ENCODE measurements around the gene ZNF789. TPM values are rescaled to one million over a fixed set of nuclear protein-coding genes. Genes with fewer than 3 reads are reported as not detected.
"Not testable (repeated sequence)": the region's sequence is repeated elsewhere in the genome, so short reads cannot be mapped to it uniquely, and the experiment has no call there.

ZNF789 gene
- total and polyA plus RNA-seq, 12 donors: 1.5 to 22.8 (median 7.3) TPM

DNA sequence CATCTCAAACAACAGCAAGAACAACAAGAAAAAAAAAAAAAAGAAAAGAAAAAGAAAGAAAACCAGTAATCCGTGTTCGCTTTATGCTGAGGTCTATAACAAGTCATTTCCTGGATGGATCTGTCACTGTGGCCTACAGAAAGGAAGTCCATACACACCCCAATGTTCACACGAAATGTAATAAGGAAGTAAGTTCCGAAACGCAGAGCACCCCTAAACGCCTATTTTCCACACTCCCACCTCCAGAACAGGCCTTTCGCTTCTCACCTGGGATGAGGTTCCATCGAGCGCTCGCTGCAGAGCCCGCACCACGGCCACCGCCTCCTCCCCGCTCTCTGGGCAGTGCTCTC is 26.7 kb downstream of the ZNF789 start:
- H3K27me3 ChIP-seq: no peaks in the 10 kb centered on the region
- peaks cover 21 to 24% of the 10 kb centered on the region in 2 donors for H3K4me1 ChIP-seq (replicated peaks in 1 of 2)
- H3K9me3 ChIP-seq (replicated peaks in 1 of 3): peaks cover 0 to 3% (median 0%) of the 10 kb centered on the region in 3 donors
- no peak for DNase-seq
- peak overlapping the region; percentile 86 to 96 (median 92) for H3K27ac ChIP-seq
- H3K4me3 ChIP-seq: peak overlapping the region; percentile 43 to 91 (median 70)
- 0 to 4% (median 0%) methylated on average over 6 to 14 of the region's 14 CpGs for WGBS, 4 donors
- TF ChIP-seq, protein P1, sequence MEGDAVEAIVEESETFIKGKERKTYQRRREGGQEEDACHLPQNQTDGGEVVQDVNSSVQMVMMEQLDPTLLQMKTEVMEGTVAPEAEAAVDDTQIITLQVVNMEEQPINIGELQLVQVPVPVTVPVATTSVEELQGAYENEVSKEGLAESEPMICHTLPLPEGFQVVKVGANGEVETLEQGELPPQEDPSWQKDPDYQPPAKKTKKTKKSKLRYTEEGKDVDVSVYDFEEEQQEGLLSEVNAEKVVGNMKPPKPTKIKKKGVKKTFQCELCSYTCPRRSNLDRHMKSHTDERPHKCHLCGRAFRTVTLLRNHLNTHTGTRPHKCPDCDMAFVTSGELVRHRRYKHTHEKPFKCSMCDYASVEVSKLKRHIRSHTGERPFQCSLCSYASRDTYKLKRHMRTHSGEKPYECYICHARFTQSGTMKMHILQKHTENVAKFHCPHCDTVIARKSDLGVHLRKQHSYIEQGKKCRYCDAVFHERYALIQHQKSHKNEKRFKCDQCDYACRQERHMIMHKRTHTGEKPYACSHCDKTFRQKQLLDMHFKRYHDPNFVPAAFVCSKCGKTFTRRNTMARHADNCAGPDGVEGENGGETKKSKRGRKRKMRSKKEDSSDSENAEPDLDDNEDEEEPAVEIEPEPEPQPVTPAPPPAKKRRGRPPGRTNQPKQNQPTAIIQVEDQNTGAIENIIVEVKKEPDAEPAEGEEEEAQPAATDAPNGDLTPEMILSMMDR (IDR thresholded peaks at IDR 0.05): no peak
- TF ChIP-seq POLR2A (IDR thresholded peaks at IDR 0.05): no peak
- intact Hi-C loops (cut with DNase I): loop anchor here in 1 of 2 donors (5.0 kb wide), 1 partner anchor 53 kb away; the partner anchor contains the start of gene FAM200A
- peaks cover 0 to 14% of the 10 kb centered on the region in 2 donors for H3K36me3 ChIP-seq (replicated peaks in 1 of 2)

DNA sequence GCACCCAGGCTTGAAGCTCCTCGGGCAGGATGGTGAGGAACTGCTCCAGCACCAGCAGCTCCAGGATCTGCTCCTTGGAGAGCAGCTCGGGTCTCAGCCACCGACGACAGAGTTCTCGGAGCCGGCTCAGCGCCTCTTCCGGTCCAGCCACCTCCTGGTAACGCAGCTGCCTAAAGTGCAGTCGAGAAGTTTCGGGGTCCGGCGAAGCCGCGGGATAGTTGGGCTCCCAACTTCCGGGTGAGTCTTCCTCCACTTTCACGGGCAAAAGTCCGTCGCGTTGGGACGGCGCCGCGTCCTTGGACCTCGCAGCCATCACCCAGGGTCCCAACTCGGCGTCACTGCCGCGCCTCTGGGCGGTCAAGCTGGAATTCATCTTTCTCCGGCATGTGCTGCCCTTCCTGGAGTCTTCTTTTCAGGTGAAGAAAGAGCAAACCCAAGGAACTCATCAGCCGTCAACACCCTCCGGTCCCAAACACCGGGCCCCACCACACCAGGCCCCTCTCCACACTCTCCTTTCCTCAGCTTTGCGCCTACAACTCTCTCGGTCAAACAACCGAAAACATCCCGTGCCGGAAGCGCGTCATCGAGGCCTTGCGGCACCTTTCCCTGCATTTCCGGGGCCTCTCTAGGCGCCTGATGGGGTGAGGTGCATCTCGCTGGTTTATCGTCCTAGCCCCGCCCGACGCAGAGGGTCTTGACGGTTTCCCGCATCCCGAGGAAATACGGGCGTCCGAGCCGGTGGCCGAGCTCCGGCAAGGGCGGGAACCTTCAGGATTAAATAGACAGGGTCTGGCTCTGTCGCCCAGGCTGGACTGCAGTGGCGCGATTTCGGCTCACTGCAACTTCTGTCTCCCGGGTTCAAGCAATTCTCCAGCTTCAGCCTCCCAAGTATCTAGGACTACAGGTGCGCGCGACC is 27.3 kb downstream of the ZNF789 start, which contains the start of gene ZNF394:
TSS of gene ZNF394 (minus strand) at position 561 of the 916 bp plus-strand sequence. CDS start at position 373, 188 bp downstream.
- Histone ChIP-seq H3K36me3 (replicated peaks in 1 of 2) (peaks cover 0 to 13% of the 10 kb centered on the region in 2 donors), H3K27me3 (no peaks in the 10 kb centered on the region), H3K4me3 (peak within 1 kb of the TSS; percentile 43 to 91 (median 70)), H3K4me1 (replicated peaks in 1 of 2) (peaks cover 21 to 24% of the 10 kb centered on the region in 2 donors), H3K27ac (peak within 1 kb of the TSS; percentile 86 to 96 (median 92)), H3K9me3 (replicated peaks in 1 of 3) (no peaks in the 10 kb centered on the region)
- TF ChIP-seq POLR2A (IDR thresholded peaks at IDR 0.05): peak; percentile 8 to 83
- TF ChIP-seq, protein P1 (IDR thresholded peaks at IDR 0.05): no peak
- intact Hi-C loops (cut with DNase I): loop anchor here in 1 of 2 donors (5.0 kb wide), 1 partner anchor 52 kb away; the partner anchor contains the start of gene FAM200A
- WGBS, 4 donors: 0% methylated on average over 16 to 68 of the region's 68 CpGs
- DNase-seq: peak; percentile 89 to 96 (median 92)

DNA sequence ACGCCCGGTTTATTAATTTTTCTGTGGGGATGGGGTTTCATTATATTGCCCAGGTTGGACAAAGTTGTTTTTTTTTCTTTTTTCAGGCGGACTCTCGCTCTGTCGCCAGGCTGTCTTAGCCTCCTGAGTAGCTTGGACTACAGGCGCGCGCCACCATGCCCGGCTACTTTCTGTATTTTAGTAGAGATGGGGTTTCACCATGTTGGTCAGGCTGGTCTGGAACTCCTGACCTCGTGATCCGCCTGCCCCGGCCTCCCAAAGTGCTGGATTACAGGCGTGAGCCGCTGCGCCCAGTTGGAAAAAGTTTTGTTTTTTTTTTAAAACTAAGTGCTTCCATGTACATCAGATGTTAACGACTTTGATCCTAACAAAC is 27.9 kb downstream of the ZNF789 start:
- TF ChIP-seq POLR2A (IDR thresholded peaks at IDR 0.05): no peak
- TF ChIP-seq, protein P1 (IDR thresholded peaks at IDR 0.05): no peak
- peak overlapping the region in 4 of 5 donors; percentile 86 to 96 (median 92) for H3K27ac ChIP-seq
- DNase-seq: peak in 1 of 7 donors; percentile 57
- H3K4me3 ChIP-seq: peak overlapping the region; percentile 43 to 91 (median 70)
- peaks cover 0 to 11% of the 10 kb centered on the region in 2 donors for H3K36me3 ChIP-seq (replicated peaks in 1 of 2)
- H3K4me1 ChIP-seq (replicated peaks in 1 of 2): peaks cover 25 to 27% of the 10 kb centered on the region in 2 donors
- WGBS, 4 donors: 43 to 58% (median 47%) methylated on average over 15 to 16 of the region's 16 CpGs
- no peaks in the 10 kb centered on the region for H3K9me3 ChIP-seq (replicated peaks in 1 of 3)
- H3K27me3 ChIP-seq: no peaks in the 10 kb centered on the region
- intact Hi-C loops (cut with DNase I): no loop called here

DNA sequence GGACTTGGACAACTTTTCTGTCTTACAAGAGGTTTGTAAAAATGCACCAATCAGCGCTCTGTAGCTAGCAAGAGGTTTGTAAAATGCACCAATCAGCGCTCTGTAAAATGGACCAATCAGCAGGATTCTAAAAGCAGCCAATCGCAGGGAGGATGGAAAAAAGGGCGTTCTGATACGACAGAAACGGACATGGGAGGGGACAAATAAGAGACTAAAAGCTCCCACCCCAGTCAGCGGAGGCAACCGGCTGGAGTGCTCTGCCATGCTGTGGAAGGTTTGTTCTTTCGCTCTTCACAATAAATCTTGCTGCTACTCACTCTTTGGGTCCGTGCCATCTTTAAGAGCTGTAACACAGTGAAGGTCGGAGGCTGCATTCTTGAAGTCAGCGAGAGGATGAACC is 28.5 kb downstream of the ZNF789 start:
- 59 to 74% (median 61%) methylated on average over 10 to 12 of the region's 12 CpGs for WGBS, 4 donors
- Histone ChIP-seq H3K4me1 (replicated peaks in 1 of 2) (peaks cover 31 to 34% of the 10 kb centered on the region in 2 donors), H3K4me3 (peak overlapping the region in 1 of 4 donors; percentile 82), H3K27ac (peak overlapping the region in 3 of 5 donors; percentile 92 to 96 (median 92))
- H3K9me3 ChIP-seq (replicated peaks in 1 of 3); H3K36me3 ChIP-seq (replicated peaks in 1 of 2); H3K27me3 ChIP-seq; intact Hi-C loops (cut with DNase I): not testable (repeated sequence)
- peak; percentile 41 to 77 (median 66) for DNase-seq
- TF ChIP-seq POLR2A (IDR thresholded peaks at IDR 0.05): peak in 1 of 2 donors; percentile 55

Measured in adrenal gland (tissue), 12 donors.